ENCODE data around the gene TIMP4. TPM values are rescaled to one million over a fixed set of nuclear protein-coding genes. Genes with fewer than 3 reads are reported as not detected.
A peak's percentile ranks its signal among the peaks of the same experiment; 100 is the strongest.

The TIMP4 gene
- polyA plus RNA-seq, 1 of the 3 experiments (the other 2 are of a cell fraction) = not detected

DNA sequence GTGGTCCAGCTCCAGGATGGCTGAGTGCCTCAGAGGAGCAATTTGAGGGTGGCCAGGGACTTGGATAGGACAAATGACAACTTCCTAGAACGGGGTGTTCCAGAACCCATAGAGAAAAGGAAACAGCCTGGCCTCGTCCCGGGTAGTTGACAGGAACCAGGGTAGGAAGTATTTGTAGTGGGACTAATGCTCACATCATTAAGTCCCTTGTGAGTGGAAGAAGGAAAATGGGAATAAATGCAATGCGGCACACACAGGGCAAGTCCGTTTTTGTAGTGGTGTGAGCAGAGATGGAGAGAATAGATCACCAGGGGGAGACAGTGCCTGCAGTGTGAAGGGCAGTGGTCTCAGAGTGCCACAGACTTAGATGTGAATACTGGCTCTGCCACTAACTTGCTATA is 19.6 kb downstream of the TIMP4 start:
- CTCF ChIA-PET = interaction anchor here (0.6 to 14.9 kb wide), 12 partner anchors 11 to 889 kb away, joined by 3 to 229 read pairs (median 4); no protein-coding TSS in a partner anchor
- H3F3A ChIP-seq (replicated peaks; ENCODE audit: insufficient read depth) = peaks cover 3% of the 10 kb centered on the region
- 59% methylated on average over 5 of the region's 5 CpGs for WGBS (ENCODE audit: low lambda C conversion rate)

DNA sequence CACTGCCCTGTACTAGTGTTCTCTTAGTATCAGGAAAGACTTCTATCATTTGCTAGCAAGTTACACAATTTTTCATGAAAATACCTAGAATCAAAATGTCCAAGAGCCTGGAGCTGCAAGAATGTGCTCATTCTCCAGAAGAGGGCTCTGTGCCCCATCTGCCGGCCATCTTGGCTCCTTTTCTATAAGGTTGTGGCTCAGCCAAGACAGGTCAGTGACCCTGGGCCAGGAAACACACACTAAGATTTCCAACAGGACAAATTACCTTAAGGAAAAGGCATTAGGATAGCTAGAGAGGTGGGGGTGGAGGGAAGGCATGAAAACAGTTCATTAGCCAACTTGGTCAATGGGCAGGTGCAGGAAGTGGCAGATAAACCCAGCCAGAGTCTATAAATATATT is 20.7 kb downstream of the TIMP4 start:
- Histone ChIP-seq H3K36me3 (replicated peaks in 1 of 2; ENCODE audit: control insufficient read depth in 1 of 2, insufficient read depth in 2 of 2, low read length in 1 of 2) (no peaks in the 10 kb centered on the region), H3K27me3 (ENCODE audit: insufficient read depth) (no peaks in the 10 kb centered on the region), H3K9me3 (no peaks in the 10 kb centered on the region), H3K4me1 (ENCODE audit: control insufficient read depth in 1 of 2, insufficient read depth in 2 of 2, low read depth in 1 of 2, low read length in 1 of 2) (no peaks in the 10 kb centered on the region; a peak in 1 of 4 replicates), H4K20me1 (ENCODE audit: insufficient read depth) (no peaks in the 10 kb centered on the region), H3K4me3 (ENCODE audit: low read depth in 2 of 2, low read length in 1 of 2) (no peak overlapping the region), H3F3A (replicated peaks; ENCODE audit: insufficient read depth) (peaks cover 3% of the 10 kb centered on the region), H3K4me2 (no peak overlapping the region), H3K9me2 (no peaks in the 10 kb centered on the region), H2AFZ (ENCODE audit: low read depth) (no peak overlapping the region), H3K79me2 (ENCODE audit: insufficient read depth) (no peaks in the 10 kb centered on the region), H3K9ac (no peak overlapping the region), H3K27ac (ENCODE audit: low read depth in 2 of 2, low read length in 1 of 2) (no peak overlapping the region)
- 43% methylated on average over 1 of the region's 1 CpG for WGBS (ENCODE audit: low lambda C conversion rate)
- POLR2A ChIA-PET = no interaction called here
- CTCF ChIA-PET = interaction anchor here (0.9 to 14.9 kb wide), 10 partner anchors 13 to 342 kb away, joined by 3 to 229 read pairs (median 4); no protein-coding TSS in a partner anchor
- TF ChIP-seq YY1 (IDR thresholded peaks at IDR 0.05; ENCODE audit: low read depth) = peak; percentile 84
- TF ChIP-seq FOSL2 (IDR thresholded peaks at IDR 0.05; ENCODE audit: borderline replicate concordance, low read depth) = no peak
- TF ChIP-seq SMC3 (IDR thresholded peaks at IDR 0.05; ENCODE audit: low read depth, low read length) = peak; percentile 46
- no peak for TF ChIP-seq NRF1 (IDR thresholded peaks at IDR 0.05; ENCODE audit: low read depth, low read length)
- no peak for TF ChIP-seq CHD2 (IDR thresholded peaks at IDR 0.05; ENCODE audit: low read length, partially characterized antibody)
- TF ChIP-seq RAD21 (IDR thresholded peaks at IDR 0.05; ENCODE audit: low read length) = peak; percentile 50
- TF ChIP-seq, protein P1, sequence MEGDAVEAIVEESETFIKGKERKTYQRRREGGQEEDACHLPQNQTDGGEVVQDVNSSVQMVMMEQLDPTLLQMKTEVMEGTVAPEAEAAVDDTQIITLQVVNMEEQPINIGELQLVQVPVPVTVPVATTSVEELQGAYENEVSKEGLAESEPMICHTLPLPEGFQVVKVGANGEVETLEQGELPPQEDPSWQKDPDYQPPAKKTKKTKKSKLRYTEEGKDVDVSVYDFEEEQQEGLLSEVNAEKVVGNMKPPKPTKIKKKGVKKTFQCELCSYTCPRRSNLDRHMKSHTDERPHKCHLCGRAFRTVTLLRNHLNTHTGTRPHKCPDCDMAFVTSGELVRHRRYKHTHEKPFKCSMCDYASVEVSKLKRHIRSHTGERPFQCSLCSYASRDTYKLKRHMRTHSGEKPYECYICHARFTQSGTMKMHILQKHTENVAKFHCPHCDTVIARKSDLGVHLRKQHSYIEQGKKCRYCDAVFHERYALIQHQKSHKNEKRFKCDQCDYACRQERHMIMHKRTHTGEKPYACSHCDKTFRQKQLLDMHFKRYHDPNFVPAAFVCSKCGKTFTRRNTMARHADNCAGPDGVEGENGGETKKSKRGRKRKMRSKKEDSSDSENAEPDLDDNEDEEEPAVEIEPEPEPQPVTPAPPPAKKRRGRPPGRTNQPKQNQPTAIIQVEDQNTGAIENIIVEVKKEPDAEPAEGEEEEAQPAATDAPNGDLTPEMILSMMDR (IDR thresholded peaks at IDR 0.05) = peak; percentile 60
- no peak for TF ChIP-seq TCF12 (IDR thresholded peaks at IDR 0.05)
- TF ChIP-seq ELF1 (IDR thresholded peaks at IDR 0.05) = no peak
- TF ChIP-seq, protein P2, sequence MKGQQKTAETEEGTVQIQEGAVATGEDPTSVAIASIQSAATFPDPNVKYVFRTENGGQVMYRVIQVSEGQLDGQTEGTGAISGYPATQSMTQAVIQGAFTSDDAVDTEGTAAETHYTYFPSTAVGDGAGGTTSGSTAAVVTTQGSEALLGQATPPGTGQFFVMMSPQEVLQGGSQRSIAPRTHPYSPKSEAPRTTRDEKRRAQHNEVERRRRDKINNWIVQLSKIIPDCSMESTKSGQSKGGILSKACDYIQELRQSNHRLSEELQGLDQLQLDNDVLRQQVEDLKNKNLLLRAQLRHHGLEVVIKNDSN (IDR thresholded peaks at IDR 0.05; ENCODE audit: borderline replicate concordance, low read depth) = no peak
- no peak for DNase-seq

More for the DNA sequence above, 19.6 kb downstream of the TIMP4 start:
- H3K27me3 ChIP-seq (ENCODE audit: insufficient read depth) = no peaks in the 10 kb centered on the region
- H3K9me2 ChIP-seq = no peaks in the 10 kb centered on the region
- peak; percentile 35 for DNase-seq
- TF ChIP-seq, protein P3, sequence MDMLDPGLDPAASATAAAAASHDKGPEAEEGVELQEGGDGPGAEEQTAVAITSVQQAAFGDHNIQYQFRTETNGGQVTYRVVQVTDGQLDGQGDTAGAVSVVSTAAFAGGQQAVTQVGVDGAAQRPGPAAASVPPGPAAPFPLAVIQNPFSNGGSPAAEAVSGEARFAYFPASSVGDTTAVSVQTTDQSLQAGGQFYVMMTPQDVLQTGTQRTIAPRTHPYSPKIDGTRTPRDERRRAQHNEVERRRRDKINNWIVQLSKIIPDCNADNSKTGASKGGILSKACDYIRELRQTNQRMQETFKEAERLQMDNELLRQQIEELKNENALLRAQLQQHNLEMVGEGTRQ (IDR thresholded peaks at IDR 0.05; ENCODE audit: borderline replicate concordance, low read depth, low read length) = no peak
- TF ChIP-seq SMC3 (IDR thresholded peaks at IDR 0.05; ENCODE audit: low read depth, low read length) (peak; percentile 86), MEF2A (IDR thresholded peaks at IDR 0.05; ENCODE audit: borderline replicate concordance, low read depth) (no peak), FOXJ3 (CRISPR knock-in tag; IDR thresholded peaks at IDR 0.05) (no peak), SIN3A (IDR thresholded peaks at IDR 0.05; ENCODE audit: borderline replicate concordance, low read depth, low read length) (no peak), NFIC (IDR thresholded peaks at IDR 0.05; ENCODE audit: borderline replicate concordance) (no peak), GATA2 (CRISPR knock-in tag; IDR thresholded peaks at IDR 0.05) (no peak), FOXM1 (IDR thresholded peaks at IDR 0.05; ENCODE audit: low read depth) (no peak), RAD21 (IDR thresholded peaks at IDR 0.05; ENCODE audit: low read length) (peak; percentile 77), GABPA (IDR thresholded peaks at IDR 0.05; ENCODE audit: low read depth) (no peak)
- TF ChIP-seq, protein P4, sequence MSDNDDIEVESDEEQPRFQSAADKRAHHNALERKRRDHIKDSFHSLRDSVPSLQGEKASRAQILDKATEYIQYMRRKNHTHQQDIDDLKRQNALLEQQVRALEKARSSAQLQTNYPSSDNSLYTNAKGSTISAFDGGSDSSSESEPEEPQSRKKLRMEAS (IDR thresholded peaks at IDR 0.05; ENCODE audit: low read depth) = no peak
- TF ChIP-seq, protein P1 (IDR thresholded peaks at IDR 0.05) = peak; percentile 67
- TF ChIP-seq, protein P5, sequence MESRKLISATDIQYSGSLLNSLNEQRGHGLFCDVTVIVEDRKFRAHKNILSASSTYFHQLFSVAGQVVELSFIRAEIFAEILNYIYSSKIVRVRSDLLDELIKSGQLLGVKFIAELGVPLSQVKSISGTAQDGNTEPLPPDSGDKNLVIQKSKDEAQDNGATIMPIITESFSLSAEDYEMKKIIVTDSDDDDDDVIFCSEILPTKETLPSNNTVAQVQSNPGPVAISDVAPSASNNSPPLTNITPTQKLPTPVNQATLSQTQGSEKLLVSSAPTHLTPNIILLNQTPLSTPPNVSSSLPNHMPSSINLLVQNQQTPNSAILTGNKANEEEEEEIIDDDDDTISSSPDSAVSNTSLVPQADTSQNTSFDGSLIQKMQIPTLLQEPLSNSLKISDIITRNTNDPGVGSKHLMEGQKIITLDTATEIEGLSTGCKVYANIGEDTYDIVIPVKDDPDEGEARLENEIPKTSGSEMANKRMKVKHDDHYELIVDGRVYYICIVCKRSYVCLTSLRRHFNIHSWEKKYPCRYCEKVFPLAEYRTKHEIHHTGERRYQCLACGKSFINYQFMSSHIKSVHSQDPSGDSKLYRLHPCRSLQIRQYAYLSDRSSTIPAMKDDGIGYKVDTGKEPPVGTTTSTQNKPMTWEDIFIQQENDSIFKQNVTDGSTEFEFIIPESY (IDR thresholded peaks at IDR 0.05; ENCODE audit: borderline replicate concordance, low read depth) = no peak
- H2AFZ ChIP-seq (ENCODE audit: low read depth) = no peak overlapping the region
- H3K9me3 ChIP-seq = no peaks in the 10 kb centered on the region
- no peaks in the 10 kb centered on the region for H3K36me3 ChIP-seq (replicated peaks in 1 of 2; ENCODE audit: control insufficient read depth in 1 of 2, insufficient read depth in 2 of 2, low read length in 1 of 2)
- H3K9ac ChIP-seq = no peak overlapping the region
- no peak overlapping the region; a peak in 1 of 4 replicates for H3K4me3 ChIP-seq (ENCODE audit: low read depth in 2 of 2, low read length in 1 of 2)
- no peak overlapping the region for H3K4me2 ChIP-seq
- POLR2A ChIA-PET = no interaction called here
- H3K27ac ChIP-seq (ENCODE audit: low read depth in 2 of 2, low read length in 1 of 2) = no peak overlapping the region
- no peaks in the 10 kb centered on the region; a peak in 1 of 4 replicates for H3K4me1 ChIP-seq (ENCODE audit: control insufficient read depth in 1 of 2, insufficient read depth in 2 of 2, low read depth in 1 of 2, low read length in 1 of 2)
- H4K20me1 ChIP-seq (ENCODE audit: insufficient read depth) = no peaks in the 10 kb centered on the region
- H3K79me2 ChIP-seq (ENCODE audit: insufficient read depth) = no peaks in the 10 kb centered on the region

All from SK-N-SH (cell line).